Activated naive CD4-positive, alpha-beta T cell treated with anti-CD3 and anti-CD28 coated beads, Interleukin-2, amount 50 U/mL, for 16 hours (primary cell): Measurements from ENCODE around the gene KIF18B.

ENCODE experiments used
- DNase-seq: peaks from one replicate; pipeline ENCODE4 v3.0.0-alpha.2; 2020

The KIF18B gene

GRCh38 chr17:44917456-44917855 is 30.1 kb downstream of the KIF18B start:
- no peak for DNase-seq

- DNase-seq = no peak
These were observed 30.8 kb downstream of the KIF18B start for GRCh38 chr17:44916781-44917241.

- no peak for DNase-seq
These were observed 31.5 kb downstream of the KIF18B start for GRCh38 chr17:44915862-44916780.

- DNase-seq = no peak
These were observed 32.2 kb downstream of the KIF18B start, which contains the start of gene GFAP for GRCh38 chr17:44915321-44915726. Gene GFAP (minus strand): TSS chr17:44915500. CDS start chr17:44915486, 14 bp downstream.

- DNase-seq = no peak
These were observed 32.8 kb downstream of the KIF18B start for GRCh38 chr17:44914698-44915271.

- DNase-seq = no peak
These were observed 33.4 kb downstream of the KIF18B start for GRCh38 chr17:44914148-44914547.

- DNase-seq = no peak
These were observed 33.9 kb downstream of the KIF18B start for GRCh38 chr17:44913676-44914075.

- DNase-seq = no peak
These were observed 34.6 kb downstream of the KIF18B start for GRCh38 chr17:44912763-44913544.

GRCh38 chr17:44911133-44912001 is 36.2 kb downstream of the KIF18B start:
- peak; percentile 48 for DNase-seq

GRCh38 chr17:44910231-44911106 is 37.1 kb downstream of the KIF18B start:
- DNase-seq = no peak

GRCh38 chr17:44909681-44910144 is 37.9 kb downstream of the KIF18B start:
- DNase-seq = no peak

GRCh38 chr17:44908761-44909326 is 38.7 kb downstream of the KIF18B start:
- no peak for DNase-seq

GRCh38 chr17:44907729-44908470 is 39.7 kb downstream of the KIF18B start:
- DNase-seq = no peak

GRCh38 chr17:44906763-44907728 is 40.5 kb downstream of the KIF18B start:
- no peak for DNase-seq

GRCh38 chr17:44906010-44906646 is 41.4 kb downstream of the KIF18B start:
- no peak for DNase-seq

- DNase-seq = no peak
These were observed 42.3 kb downstream of the KIF18B start for GRCh38 chr17:44905006-44906000.
